HG03108 (cell line): ENCODE data around the gene FCRL5.
A peak's percentile ranks its signal among the peaks of the same experiment; 100 is the strongest.
"Not testable (repeated sequence)": the region's sequence is repeated elsewhere in the genome, so short reads cannot be mapped to it uniquely, and the experiment has no call there.

ENCODE experiments used
- ATAC-seq: cut with Tn5 transposase; IDR thresholded peaks from one replicate; pipeline ENCODE4 v1.9.1; 2021; ENCODE audit warnings: moderate library complexity; ENCODE audit not compliant: unreplicated experiment

FCRL5 gene

GRCh38 chr1:157551694-157552693 lies at the start of gene FCRL5:
FCRL5 (minus strand) TSS chr1:157552515; CDS start chr1:157552362, 153 bp downstream.
- ATAC-seq, result peak; percentile 73

DNA sequence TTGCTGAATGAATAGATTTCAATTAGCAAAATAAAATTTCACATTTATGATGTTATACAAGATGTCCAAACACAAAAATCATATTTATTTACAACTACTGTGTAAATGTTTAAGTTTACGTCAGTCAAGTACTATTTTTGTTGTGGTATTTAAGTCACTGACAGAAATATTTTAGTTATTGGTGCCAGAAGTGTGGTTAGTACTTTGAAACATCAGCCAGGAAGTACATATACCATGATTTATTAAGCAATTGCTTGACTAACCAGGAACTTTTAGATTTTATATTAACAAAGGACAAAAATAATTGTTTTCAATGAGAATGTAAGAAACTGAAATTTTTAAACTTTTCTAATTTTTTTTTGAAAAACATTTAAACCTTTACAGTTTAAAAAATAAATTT lies 47.9 kb upstream of the FCRL5 start:
- no peak for ATAC-seq

- peak; percentile 39 for ATAC-seq
These were observed 45.8 kb upstream of the FCRL5 start, which contains the start of gene FCRL4 for GRCh38 chr1:157597959-157598667. FCRL4 (minus strand) TSS chr1:157598085; CDS start chr1:157597944, 141 bp downstream.

DNA sequence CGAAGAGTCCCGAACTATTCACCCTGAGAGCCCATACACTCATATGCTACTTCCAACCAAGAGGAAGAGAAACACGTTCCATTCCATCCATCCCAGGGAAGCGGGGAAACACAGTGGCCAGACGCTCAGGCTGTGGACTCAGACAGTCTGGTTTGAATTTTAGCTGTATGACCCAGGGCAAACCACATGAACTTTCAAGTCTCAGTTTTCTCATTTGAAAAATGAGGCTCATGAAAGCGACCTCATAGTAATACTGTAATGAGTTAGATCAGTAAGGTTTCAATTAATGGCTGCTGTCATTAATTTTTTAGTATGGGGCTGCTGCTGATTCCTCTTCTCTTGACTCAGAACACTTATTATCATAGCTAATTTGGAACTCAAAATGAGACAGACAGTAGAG lies 44.1 kb upstream of the FCRL5 start:
- ATAC-seq, result peak; percentile 38

DNA sequence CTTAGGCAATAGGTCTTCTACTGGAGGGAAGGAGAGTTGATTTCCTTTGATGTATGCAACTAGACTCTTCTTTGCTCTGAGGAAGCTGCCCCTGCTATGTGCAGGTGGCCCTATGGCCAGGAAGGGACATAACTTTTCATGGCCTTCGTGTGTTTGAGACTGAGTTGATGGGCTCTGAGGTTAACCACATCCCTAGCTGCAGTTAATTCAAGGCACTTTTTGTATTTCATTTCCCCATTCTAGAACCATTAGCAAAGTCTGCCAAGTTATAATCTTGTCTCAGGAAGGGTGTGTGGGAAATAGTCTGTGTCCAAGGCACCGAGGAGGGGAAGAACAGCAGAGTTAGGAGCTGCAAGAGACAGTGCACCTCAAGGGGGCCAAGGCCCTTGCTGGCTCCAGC lies 43.0 kb upstream of the FCRL5 start:
- peak; percentile 66 for ATAC-seq

GRCh38 chr1:157585984-157586383 lies 33.7 kb upstream of the FCRL5 start:
- ATAC-seq, result no peak

GRCh38 chr1:157584503-157584902 lies 32.2 kb upstream of the FCRL5 start:
- no peak for ATAC-seq

DNA sequence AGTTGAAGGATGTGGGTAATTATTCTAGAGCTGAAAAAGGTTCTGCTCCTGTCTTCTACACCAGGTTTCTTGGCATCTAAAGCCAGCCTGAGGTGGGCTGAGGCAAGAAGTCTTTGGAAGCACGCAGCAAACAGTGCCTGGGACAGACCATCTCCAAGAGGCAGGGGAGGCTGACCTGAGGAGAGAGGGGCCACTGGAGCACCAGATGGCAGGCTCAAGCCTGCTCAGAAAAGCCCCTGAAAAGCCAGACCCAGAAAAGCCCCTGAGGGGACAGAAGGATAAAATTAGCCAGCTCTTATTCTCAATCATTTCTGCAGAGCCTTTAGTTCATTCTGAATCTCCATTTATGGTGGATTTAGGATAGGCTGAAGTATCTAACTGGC lies 28.5 kb upstream of the FCRL5 start:
- ATAC-seq, result no peak

DNA sequence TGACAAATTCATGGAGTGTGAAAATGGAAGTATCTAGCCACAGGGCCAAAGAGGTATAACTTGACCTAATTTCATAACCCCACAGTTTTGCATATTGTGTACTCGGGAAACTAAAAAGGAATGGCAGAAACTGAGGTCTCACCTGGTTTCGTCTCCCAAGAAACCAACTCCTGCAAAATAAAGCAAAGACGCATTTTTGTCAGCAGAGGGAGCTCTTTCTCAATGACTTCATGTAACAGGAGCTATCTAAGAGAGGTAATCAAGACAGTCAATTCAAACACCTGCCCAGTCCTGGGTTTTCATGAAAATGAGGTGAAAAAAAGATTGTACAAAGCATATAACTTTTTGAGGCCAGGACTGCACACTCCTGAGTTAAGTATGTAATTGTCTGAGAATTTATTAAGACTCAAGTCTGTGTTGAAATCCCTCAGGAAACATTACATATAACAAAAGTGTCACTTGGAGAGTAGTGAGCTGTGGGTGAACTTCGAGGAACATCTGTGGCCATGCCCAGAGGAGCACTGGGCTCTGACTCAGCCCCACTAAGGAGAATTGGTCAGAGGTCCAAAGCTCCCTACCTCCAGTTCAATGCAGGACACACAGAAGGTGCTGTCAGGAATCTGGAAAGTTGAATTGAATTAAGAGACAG lies 28.0 kb upstream of the FCRL5 start:
- no peak for ATAC-seq

DNA sequence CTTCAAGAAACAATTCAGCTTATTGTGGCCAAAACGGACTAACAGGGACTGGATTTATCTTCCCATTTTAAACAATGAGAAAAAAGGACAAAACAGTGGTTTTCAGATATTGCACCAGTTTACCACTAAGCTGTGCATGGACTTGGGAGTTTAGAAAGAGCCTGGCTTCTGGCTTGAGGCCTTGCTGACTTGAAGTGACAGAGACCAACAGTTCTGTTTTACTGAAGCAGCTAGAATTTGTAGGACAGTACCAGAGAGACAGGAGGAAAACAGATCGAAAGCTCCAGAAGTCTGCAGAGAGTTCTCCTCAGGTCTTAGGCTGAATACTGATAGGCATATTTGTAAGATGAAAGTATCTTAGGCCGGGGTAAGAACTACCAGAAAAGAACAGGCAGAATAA lies 25.1 kb upstream of the FCRL5 start:
- no peak for ATAC-seq

DNA sequence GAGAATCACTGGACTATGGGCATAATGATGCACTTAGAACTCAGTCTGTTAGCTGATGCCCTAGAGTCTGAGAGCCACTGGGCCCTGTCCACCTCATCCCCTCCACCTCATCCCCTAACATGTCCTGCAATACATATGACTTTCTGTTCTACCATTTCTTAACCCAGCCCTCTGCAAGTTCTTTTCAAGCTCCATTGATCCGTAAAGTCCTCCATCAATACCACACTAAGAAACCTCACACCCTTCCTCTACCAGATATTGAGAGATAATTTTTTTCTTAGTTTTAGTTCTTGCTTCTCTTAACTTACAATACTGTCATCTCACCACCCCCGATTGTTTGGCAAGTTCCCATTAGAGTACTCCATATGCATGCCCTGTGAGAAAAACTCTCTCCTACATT lies 23.4 kb upstream of the FCRL5 start:
- ATAC-seq, result peak; percentile 52

- ATAC-seq, result no peak
These were observed 22.5 kb upstream of the FCRL5 start for GRCh38 chr1:157574836-157575235.

DNA sequence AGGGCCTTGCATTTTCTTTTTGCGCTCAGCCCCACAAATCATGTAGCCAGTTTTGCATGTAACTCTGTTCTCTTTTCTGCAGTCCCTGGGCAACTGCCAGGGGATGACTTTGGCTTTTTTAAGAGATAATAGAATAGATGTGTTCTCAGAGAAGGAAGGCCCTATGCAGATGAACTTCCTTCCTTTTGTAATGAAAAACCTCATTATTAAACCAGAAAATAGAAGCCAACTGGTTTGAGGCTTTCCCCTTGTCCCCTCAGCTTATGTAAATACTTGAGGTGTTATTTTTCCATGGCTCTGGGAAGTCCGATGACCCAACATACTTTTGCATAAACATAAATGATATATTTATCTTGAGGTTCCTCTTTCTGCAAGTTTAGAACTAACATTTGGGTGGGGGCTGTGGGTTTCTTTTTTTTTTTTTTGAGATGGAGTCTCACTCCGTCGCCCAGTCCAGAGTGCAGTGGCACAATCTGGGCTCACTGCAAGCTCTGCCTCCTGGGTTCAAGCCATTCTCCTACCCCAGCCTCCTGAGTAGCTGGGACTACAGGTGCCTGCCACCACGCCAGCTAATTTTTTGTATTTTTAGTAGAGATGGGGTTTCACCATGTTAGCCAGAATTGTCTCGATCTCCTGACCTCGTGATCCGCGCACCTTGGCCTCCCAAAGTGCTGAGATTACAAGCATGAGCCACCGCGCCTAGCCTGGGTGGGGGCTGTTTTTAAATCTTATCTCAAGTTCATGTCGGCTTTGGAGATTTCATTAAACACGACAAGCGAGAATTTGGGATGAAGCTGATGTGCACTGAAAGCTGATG lies 14.4 kb upstream of the FCRL5 start:
- peak; percentile 32 for ATAC-seq

- ATAC-seq, result peak; percentile 80
These were observed 10.2 kb upstream of the FCRL5 start for GRCh38 chr1:157562515-157562914.

DNA sequence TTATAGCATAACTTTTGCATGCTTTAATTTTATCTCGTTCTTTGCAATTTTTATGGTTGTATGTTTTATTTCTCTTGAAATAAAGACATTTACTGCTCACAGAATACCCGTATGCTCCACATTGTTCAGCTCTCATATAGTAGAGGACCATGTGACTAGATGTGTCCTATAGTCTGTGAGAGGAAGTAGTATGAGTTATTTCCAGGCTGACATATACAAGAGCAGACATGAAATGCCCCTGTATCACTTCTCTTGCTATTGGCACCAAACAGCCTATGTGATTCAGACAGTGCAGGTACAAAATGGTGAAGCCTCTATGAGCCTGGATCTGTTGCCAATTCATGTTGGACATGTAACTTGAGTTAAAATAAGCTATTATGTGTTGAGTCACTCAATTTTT lies 5.8 kb upstream of the FCRL5 start:
- ATAC-seq, result no peak

DNA sequence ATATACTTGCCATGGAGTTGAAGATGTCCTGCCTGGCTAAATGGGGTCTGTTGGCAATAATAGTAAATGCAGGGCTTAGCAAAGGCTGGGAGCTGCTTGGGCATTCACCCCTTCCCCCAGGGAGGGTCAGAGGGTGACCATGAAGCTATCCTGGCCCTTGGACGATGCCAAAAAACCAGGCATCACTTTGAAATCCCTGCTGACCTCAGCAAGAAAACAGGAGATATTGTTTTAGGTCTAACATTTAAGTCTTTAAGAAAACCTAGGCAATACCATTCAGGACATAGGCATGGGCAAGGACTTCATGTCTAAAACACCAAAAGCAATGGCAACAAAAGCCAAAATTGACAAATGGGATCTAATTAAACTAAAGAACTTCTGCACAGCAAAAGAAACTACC lies 4.2 kb downstream of the FCRL5 start:
- not testable (repeated sequence) for ATAC-seq

DNA sequence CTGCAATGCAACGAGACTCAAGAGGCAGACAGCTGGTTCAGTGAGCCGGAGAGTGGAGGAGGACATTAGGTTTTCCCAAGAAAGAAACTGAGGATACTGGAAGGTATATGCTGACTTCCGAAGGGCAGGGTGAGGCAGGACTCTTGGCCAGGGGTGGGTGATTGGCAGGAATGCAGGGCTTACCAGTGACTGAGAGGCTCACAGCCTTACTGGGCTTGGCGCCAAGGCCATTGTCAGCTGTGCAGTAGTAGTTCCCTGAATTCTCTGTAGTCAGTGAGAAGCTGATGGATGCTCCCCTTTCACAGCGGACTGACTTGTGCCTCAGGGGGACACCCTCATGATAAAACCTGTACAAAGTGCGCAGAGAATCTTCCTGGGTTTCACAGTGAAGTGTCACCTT lies 9.6 kb downstream of the FCRL5 start:
- no peak for ATAC-seq

GRCh38 chr1:157540852-157541251 lies 11.5 kb downstream of the FCRL5 start:
- no peak for ATAC-seq

DNA sequence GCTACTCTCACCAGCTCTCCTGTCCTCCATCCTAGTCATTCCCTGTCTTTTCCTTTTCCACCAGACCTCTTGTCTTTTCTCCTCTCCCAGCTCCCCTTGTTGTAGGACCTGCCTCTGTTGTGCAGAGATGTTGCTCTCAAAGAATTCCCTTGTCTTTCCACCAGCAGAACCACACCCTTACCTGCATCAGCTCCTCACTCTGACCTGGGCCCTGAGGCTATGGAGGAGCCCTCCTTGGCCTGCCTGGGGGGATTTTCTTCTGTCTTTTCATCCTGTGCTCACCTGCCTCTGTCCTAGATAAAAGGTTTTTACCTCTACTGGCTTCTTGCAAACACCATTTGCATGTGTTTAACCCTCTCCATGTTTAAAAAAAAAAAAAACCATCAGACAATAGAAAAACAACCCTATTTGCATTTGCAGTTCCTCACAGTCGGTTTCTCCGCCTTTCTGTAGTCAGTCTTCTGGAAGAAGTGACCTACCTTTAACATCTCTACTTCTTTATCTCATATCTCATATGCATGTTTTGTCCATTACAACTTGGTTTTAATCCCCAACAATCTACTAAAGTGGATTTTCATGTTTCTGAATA lies 12.1 kb downstream of the FCRL5 start:
- no peak for ATAC-seq

DNA sequence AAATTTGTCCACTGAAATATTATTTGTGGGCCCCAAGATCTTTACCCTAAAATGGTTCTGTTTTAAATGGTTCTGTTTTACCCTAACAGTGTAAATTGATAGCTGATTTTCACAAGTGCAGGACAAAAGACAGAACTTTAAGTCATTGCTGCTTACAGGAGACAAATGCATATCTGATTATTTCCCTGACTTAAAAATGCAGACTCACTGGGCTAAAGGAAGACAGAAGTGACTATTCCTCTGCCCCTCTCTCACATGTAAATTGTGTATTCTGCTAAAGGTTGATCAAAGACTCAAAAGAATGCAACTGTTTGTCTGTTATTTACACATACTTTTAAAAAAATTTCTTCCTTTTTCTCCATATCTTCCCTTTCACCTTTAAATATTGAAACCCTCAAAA lies 12.7 kb downstream of the FCRL5 start:
- ATAC-seq, result no peak
